ENCODE data around the gene EDAR.

EDAR gene

DNA sequence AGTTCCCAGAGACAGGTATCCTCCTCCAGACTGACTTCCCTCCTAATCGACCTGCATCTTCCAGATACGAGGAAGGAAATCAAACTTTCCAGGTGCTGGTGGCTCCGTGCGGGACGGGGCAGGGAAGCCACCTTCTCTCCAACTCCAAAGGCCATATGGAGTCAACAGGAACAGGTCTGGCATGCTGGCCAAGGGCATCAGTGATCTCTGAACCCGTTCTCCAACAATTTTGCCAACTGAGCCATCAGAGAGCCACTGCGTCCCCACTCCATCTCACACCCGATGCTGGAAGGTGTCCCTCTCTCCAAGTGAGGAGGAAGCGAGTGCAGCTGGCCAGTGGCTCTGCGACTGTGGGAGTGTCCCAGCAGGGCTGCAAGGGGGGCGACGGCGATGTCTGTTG, 5.4 kb downstream of the EDAR start:
- TF ChIP-seq, protein P1, sequence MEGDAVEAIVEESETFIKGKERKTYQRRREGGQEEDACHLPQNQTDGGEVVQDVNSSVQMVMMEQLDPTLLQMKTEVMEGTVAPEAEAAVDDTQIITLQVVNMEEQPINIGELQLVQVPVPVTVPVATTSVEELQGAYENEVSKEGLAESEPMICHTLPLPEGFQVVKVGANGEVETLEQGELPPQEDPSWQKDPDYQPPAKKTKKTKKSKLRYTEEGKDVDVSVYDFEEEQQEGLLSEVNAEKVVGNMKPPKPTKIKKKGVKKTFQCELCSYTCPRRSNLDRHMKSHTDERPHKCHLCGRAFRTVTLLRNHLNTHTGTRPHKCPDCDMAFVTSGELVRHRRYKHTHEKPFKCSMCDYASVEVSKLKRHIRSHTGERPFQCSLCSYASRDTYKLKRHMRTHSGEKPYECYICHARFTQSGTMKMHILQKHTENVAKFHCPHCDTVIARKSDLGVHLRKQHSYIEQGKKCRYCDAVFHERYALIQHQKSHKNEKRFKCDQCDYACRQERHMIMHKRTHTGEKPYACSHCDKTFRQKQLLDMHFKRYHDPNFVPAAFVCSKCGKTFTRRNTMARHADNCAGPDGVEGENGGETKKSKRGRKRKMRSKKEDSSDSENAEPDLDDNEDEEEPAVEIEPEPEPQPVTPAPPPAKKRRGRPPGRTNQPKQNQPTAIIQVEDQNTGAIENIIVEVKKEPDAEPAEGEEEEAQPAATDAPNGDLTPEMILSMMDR (conservative IDR thresholded peaks at IDR 0.05), result no peak
- peak overlapping the region; percentile 95 for H3K27ac ChIP-seq

DNA sequence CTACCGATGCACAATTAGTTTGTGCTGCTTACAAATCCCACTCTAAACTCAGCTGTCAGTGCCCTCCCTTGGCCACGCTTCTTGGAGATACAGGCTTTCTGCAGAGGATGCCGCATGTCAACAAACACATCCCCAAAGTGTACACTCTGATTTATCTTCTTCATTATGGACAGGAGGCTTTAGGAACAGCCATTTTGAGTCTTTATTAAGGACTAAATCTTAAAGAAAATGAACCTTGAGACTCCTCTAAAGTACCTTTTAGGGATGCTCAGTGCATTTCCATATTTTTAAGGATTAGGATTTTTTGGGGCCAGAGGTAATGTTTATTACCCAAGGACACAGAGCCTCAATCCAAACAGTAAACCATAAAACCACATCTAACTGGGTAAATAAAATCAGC, 6.0 kb downstream of the EDAR start:
- H3K27ac ChIP-seq, result peak overlapping the region; percentile 95
- TF ChIP-seq, protein P1 (conservative IDR thresholded peaks at IDR 0.05), result no peak

DNA sequence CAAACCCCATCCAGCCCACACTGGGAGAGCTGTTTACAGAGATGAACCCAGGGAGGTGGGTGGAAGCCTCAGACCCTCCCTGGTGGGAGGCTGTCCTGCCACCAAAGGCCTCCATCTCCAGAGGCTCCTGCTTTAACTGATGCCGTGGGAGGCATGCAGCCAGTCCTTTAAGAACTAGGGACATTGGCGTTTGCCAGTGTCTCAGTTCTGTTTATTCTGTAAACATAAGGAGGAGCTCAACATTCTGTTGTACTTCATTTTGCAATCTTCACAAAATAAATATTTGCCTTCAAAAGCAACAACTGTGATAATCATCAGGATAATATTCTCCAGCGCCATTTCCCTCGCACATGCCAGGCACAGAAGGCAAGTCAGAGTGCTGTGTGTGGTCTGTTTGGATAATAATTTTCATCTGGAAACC, 6.8 kb downstream of the EDAR start:
- TF ChIP-seq, protein P1 (conservative IDR thresholded peaks at IDR 0.05), result no peak
- H3K27ac ChIP-seq, result peak overlapping the region; percentile 95

DNA sequence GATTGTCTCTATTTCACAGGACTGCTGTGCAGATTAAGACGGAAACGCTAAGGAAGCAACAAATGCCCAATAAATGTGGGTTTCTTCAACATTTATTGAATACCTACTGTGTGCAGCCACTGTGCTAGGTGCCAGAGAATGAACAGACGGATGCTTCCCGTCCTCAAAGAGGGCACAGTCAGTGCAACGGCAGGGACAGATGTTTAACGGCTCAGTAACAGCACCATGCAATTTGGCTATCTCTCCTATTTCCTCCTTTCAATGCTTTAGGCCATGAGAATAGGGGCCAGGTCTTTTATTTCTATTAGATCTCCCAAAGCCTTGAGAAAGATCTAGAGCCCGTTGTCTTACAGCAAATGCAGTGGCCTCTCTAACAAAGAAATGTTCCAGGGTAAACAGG, 7.2 kb downstream of the EDAR start:
- TF ChIP-seq, protein P1 (conservative IDR thresholded peaks at IDR 0.05), result no peak
- peak overlapping the region; percentile 95 for H3K27ac ChIP-seq

DNA sequence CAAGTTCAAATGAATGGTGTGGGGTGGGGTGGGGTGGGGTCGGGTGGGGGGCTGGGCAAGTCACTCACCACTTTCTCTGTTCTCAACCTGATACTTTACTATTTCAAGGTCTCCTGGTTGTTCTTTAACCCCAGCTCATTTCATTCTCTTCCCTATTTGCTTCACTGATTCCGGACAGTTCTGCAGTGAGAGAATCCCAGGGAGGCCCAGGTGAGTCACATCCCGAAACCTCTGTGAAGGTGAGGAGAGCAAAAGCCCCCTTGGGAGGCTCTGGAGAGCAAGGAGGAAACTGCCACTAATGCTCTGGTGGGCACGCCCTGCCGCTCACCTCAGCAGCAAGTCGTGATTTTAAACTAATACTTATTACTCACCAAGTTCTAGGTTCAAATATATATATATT, 8.9 kb downstream of the EDAR start:
- TF ChIP-seq, protein P1 (conservative IDR thresholded peaks at IDR 0.05), result no peak
- peak overlapping the region; percentile 95; the same call in 1 of the 2 replicates for H3K27ac ChIP-seq

DNA sequence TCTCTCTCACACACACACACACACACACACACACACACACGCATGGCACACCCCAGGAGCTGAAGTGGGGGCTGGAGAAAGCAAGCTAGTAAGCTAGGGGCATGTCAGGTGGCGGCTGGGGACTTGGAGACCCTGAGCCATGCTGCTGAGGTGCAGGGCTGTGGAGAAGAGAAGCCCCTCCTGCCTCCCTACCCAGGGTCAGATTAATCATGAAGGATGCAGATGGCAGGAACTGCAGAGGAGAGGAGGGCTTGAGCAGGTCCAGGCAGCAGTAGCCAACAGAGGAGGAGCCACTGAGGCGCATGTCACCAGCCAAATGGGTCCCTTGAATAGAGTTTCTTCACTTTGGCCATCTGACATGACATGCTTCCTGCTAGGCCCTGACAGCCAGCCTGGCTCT, 9.6 kb downstream of the EDAR start:
- TF ChIP-seq, protein P1 (conservative IDR thresholded peaks at IDR 0.05), result no peak
- peak overlapping the region; percentile 68 for H3K27ac ChIP-seq

DNA sequence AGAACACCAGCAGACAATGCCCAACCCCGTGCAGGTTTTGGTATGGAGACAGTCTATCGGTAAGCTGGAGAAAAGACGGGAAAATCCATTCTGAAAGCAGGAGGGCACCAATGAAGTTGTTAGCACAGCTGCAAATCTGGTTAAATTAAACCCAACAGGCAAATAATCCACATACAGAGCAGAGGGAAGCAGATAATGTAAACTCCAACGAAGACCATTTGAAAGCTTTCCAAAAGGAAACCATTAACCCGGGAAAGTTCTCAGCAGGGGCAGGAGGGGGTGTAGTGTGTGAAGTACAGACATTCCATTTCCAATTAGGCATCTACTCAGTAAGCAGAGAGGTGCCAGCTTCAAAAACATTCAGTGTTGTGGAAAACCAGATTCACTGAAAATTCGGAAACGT, 10.3 kb downstream of the EDAR start:
- H3K27ac ChIP-seq, result peak overlapping the region; percentile 68
- TF ChIP-seq, protein P1 (conservative IDR thresholded peaks at IDR 0.05), result no peak

All from VCaP (cell line).